GM06990 (cell line): ENCODE measurements around the gene PKHD1.

Experiments
- DNase-seq: peaks from one replicate; pipeline ENCODE4 v3.0.0-alpha.2; 2011; ENCODE audit not compliant: insufficient read length; ENCODE audit errors: extremely low read depth
- H3K27me3 ChIP-seq: replicated peaks from 2 replicates; pipeline ENCODE4 v1.6.0; 2011; ENCODE audit warnings: low read length; ENCODE audit not compliant: control insufficient read depth, insufficient read depth
- H3K36me3 ChIP-seq: 2 replicates; pipeline ENCODE4 v1.5.1; 2011; ENCODE audit warnings: low read length; ENCODE audit not compliant: control insufficient read depth, insufficient read depth
- H3K4me3 ChIP-seq: replicated peaks from 2 replicates; pipeline ENCODE4 v1.5.1; 2011; ENCODE audit warnings: low read depth, mild to moderate bottlenecking, control low read depth, low read length
- CTCF ChIP-seq: IDR thresholded peaks from 2 replicates; pipeline ENCODE4 v1.5.1; 2011; ENCODE audit warnings: low read length, control low read depth, mild to moderate bottlenecking, inconsistent platforms; ENCODE audit not compliant: insufficient read depth, poor library complexity, severe bottlenecking

The PKHD1 gene

GRCh38 chr6:52013035-52013434 lies 74.4 kb downstream of the PKHD1 start:
- no peak for TF ChIP-seq CTCF
- no peak overlapping the region for H3K4me3 ChIP-seq
- no peak for DNase-seq
- no peaks in the 10 kb centered on the region for H3K36me3 ChIP-seq
- no peaks in the 10 kb centered on the region for H3K27me3 ChIP-seq

- Histone ChIP-seq H3K36me3 (no peaks in the 10 kb centered on the region), H3K27me3 (no peaks in the 10 kb centered on the region), H3K4me3 (no peak overlapping the region)
- no peak for TF ChIP-seq CTCF
- DNase-seq = no peak
These were observed 74.8 kb downstream of the PKHD1 start for GRCh38 chr6:52012582-52012981.

- H3K4me3 ChIP-seq = no peak overlapping the region
- H3K36me3 ChIP-seq = no peaks in the 10 kb centered on the region
- H3K27me3 ChIP-seq = no peaks in the 10 kb centered on the region
- no peak for TF ChIP-seq CTCF
- no peak for DNase-seq
These were observed 76.6 kb downstream of the PKHD1 start for GRCh38 chr6:52010806-52011205.

- no peak for TF ChIP-seq CTCF
- H3K4me3 ChIP-seq = no peak overlapping the region
- no peaks in the 10 kb centered on the region for H3K27me3 ChIP-seq
- DNase-seq = no peak
- H3K36me3 ChIP-seq = no peaks in the 10 kb centered on the region
These were observed 77.3 kb downstream of the PKHD1 start for GRCh38 chr6:52010145-52010544.

- H3K36me3 ChIP-seq = no peaks in the 10 kb centered on the region
- no peak overlapping the region for H3K4me3 ChIP-seq
- no peak for TF ChIP-seq CTCF
- no peaks in the 10 kb centered on the region for H3K27me3 ChIP-seq
- no peak for DNase-seq
These were observed 77.8 kb downstream of the PKHD1 start for GRCh38 chr6:52009466-52010140.

GRCh38 chr6:52000064-52000463 lies 87.3 kb downstream of the PKHD1 start:
- H3K4me3 ChIP-seq = no peak overlapping the region
- DNase-seq = no peak
- no peaks in the 10 kb centered on the region for H3K36me3 ChIP-seq
- no peaks in the 10 kb centered on the region for H3K27me3 ChIP-seq
- TF ChIP-seq CTCF = no peak
